Prostate gland (tissue), 2 donors: ENCODE data around the gene KCNQ1.

Source experiments
- POLR2A ChIP-seq: fragments of 450-650 bp; IDR thresholded peaks from one replicate; pipeline ENCODE4 v1.6.1; 2016; ENCODE audit warnings: antibody characterized with exemption, mild to moderate bottlenecking
- TF ChIP-seq, protein P1 (sequence below), 4 experiments: fragments of 200-600 bp in 2 of 4; fragments of 450-650 bp in 2 of 4; sonication (generic) in 2 of 4; IDR thresholded peaks; 1 replicate in 3 of 4; 2 replicates in 1 of 4; pipeline ENCODE4 v1.5.1; 2016 to 2019; ENCODE audit warnings: antibody characterized with exemption in 4 of 4, mild to moderate bottlenecking in 2 of 4, moderate library complexity in 2 of 4

DNA sequence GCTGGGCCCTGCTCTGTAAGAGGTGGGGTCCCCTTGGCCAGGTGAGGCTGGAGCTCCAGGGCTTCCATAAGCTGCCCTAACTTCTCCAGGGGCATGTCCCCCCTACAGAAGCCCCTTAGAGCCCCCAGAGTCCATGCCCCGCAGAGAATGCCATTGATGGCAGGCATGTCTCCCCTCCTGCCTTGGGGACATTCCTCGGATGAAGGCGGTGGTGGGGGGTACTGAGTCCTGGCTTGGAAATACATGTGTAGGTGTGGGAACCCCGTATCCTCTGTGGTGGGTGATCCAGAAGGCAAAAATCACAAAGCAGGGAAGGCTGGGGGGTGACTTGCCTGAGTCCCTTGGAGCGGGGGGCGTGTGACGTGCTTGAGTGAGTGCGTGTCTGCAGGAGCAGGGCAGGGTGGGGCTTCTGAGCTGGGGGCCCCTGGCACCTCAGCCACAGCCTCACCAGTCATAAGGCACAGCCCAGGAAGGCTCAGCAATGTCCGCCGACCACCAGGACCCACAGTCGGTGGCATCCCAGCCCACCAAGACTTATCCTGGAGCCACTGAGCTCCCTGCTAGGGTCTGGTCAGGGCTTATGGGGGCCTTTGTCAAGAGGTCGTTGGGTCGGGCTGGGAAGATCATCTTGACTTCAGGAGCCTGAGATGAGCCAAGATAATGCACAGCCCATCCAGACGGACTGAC is 324.7 kb downstream of the KCNQ1 start:
- TF ChIP-seq, protein P1, sequence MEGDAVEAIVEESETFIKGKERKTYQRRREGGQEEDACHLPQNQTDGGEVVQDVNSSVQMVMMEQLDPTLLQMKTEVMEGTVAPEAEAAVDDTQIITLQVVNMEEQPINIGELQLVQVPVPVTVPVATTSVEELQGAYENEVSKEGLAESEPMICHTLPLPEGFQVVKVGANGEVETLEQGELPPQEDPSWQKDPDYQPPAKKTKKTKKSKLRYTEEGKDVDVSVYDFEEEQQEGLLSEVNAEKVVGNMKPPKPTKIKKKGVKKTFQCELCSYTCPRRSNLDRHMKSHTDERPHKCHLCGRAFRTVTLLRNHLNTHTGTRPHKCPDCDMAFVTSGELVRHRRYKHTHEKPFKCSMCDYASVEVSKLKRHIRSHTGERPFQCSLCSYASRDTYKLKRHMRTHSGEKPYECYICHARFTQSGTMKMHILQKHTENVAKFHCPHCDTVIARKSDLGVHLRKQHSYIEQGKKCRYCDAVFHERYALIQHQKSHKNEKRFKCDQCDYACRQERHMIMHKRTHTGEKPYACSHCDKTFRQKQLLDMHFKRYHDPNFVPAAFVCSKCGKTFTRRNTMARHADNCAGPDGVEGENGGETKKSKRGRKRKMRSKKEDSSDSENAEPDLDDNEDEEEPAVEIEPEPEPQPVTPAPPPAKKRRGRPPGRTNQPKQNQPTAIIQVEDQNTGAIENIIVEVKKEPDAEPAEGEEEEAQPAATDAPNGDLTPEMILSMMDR (IDR thresholded peaks at IDR 0.05): no peak
- TF ChIP-seq POLR2A: no peak
